AG04449 (cell line): ENCODE data around the gene NCOA3.
"Not testable (repeated sequence)": the region's sequence is repeated elsewhere in the genome, so short reads cannot be mapped to it uniquely, and the experiment has no call there.

Experiments
- CTCF ChIA-PET: fragments of 350-600 bp; formaldehyde crosslinking; extraction: SDS; loops from one replicate; lab custom pipeline; 2021; ENCODE audit warnings: antibody characterized with exemption; lab: Yijun Ruan, JAX
- POLR2A ChIA-PET: fragments of 400-600, 350-600 bp; formaldehyde crosslinking; extraction: SDS; loops from one replicate; lab custom pipeline; 2020; ENCODE audit warnings: antibody characterized with exemption, inconsistent platforms; lab: Yijun Ruan, JAX
- DNase-seq: peaks from one replicate; pipeline ENCODE4 v3.0.0-alpha.2; 2010; ENCODE audit warnings: low read depth, low spot score
- H3K4me3 ChIP-seq: 2 replicates; pipeline ENCODE4 v1.5.1; 2011; ENCODE audit warnings: low read depth, mild to moderate bottlenecking, control low read depth, low read length
- CTCF ChIP-seq: IDR thresholded peaks from one replicate; pipeline ENCODE4 v1.5.1; 2011; ENCODE audit warnings: mild to moderate bottlenecking, moderate library complexity, low read length, control low read depth, inconsistent platforms; ENCODE audit not compliant: insufficient read depth; ENCODE audit errors: missing control alignments

NCOA3 gene

GRCh38 chr20:47499053-47499452 lies 2.6 kb upstream of the NCOA3 start:
- no peak for DNase-seq
- TF ChIP-seq CTCF = no peak
- CTCF ChIA-PET = interaction anchor here (1.1 kb wide), 1 partner anchor 12 kb away, joined by 3 read pairs; no protein-coding TSS in a partner anchor
- H3K4me3 ChIP-seq = no peak overlapping the region
- POLR2A ChIA-PET = no interaction called here

DNA sequence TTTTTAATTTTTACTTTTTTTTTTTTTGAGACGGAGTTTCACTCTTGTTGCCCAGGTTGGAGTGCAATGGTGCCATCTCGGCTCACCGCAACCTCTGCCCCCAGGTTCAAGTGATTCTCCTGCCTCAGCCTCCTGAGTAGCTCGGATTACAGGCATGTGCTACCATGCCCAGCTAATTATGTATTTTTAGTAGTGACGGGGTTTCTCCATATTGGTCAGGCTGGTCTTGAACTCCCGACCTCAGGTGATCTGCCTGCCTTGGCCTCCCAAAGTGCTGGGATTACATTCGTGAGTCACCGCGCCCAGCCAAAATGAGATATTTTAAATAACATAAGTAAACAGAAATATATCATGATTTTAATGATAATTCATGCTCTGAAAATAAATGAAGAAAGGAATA lies 1.6 kb upstream of the NCOA3 start:
- DNase-seq, H3K4me3 ChIP-seq, POLR2A ChIA-PET: not testable (repeated sequence)
- CTCF ChIA-PET = interaction anchor here (2.5 to 4.7 kb wide), 2 partner anchors 8 to 121 kb away, joined by 10 to 20 read pairs; no protein-coding TSS in a partner anchor

- H3K4me3 ChIP-seq = no peak overlapping the region
- TF ChIP-seq CTCF = no peak
- ChIA-PET CTCF (interaction anchor here (1.3 to 4.7 kb wide), 4 partner anchors 8 to 227 kb away, joined by 5 to 20 read pairs (median 10); no protein-coding TSS in a partner anchor), POLR2A (interaction anchor here (1.2 kb wide), 1 partner anchor 33 kb away, joined by 3 read pairs; no protein-coding TSS in a partner anchor)
- DNase-seq = no peak
These were observed 1.1 kb upstream of the NCOA3 start for GRCh38 chr20:47500554-47500953.

GRCh38 chr20:47501116-47501481 lies 588 bp upstream of the NCOA3 start:
- H3K4me3 ChIP-seq = peak overlapping the region; percentile 82
- ChIA-PET CTCF (interaction anchor here (0.8 to 4.7 kb wide), 9 partner anchors 9 to 296 kb away, joined by 3 to 20 read pairs (median 5); no protein-coding TSS in a partner anchor), POLR2A (interaction anchor here (0.7 to 2.3 kb wide), 14 partner anchors 8 to 269 kb away, joined by 3 to 12 read pairs (median 5); no protein-coding TSS in a partner anchor)
- TF ChIP-seq CTCF = no peak
- no peak for DNase-seq

DNA sequence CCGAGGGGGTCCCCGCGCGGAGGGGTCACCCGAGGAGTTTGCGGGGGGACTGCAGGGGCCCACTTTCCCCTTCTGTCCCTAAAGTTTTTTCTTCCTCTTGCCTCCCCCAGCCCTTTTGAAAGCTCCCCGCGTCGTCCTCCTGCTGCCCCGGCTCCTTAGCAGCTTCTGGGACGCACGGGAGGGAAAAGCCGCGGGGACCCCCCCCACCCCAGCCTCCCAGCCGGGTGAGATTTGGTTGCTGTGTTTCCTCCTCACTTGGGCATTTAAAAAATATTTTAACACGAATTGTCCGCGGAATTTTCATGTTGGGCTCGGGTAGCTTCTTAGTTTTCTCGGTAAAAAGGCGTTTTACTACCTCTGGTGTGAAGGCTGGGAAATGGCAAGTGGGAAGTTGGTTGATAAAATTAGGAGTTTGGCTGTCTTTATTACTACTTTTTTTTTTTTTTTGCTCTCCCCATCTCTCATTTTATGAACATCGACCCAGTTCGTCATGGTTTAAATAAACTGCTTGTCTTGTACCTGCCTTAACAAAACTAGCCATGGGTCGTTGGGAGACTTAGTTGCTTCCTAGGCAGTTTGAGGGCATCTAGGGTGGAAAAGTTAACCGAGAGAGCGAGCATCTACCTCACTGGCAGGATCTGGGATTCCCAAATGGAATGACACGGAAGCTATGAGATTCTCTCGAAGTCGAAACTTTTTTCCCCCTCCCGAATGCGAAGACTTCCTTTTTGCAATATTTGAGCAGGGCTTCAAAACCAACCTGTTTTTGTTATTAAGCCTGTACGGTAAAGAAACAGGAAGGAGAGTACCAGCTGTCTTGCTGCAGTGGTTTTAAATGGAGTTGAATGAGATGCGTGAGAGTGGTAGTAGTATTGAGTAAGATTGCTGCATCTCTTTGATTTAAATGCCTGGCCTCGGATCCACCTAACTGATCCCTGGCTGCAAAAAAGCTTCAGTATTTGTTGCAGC lies 868 bp downstream of the NCOA3 start:
- ChIA-PET POLR2A (interaction anchor here (1.0 to 2.3 kb wide), 9 partner anchors 25 to 228 kb away, joined by 3 to 12 read pairs (median 6); no protein-coding TSS in a partner anchor), CTCF (interaction anchor here (0.6 to 4.7 kb wide), 17 partner anchors 10 to 297 kb away, joined by 3 to 20 read pairs (median 4); no protein-coding TSS in a partner anchor)
- DNase-seq = no peak

DNA sequence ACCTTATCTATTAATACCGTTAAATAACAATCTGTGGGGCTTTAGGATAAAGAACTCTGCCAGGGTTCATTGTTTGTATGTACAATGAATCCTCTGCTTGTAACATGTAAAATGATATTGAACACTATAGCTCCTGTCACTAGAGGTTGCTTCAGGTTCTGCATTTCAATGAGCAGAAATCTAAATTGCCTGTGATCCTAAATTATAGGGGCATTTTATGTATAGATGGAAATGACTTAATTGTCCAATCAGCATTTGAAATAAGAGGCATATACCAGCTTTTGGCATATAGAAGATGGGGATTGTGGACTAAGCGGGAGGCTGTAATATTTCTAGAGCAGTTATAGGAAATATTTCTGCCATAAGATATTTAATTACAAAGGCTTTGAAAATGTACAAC lies 2.0 kb downstream of the NCOA3 start:
- POLR2A ChIA-PET = no interaction called here
- CTCF ChIA-PET = interaction anchor here (1.0 to 4.7 kb wide), 8 partner anchors 10 to 298 kb away, joined by 3 to 20 read pairs (median 4); no protein-coding TSS in a partner anchor
- TF ChIP-seq CTCF = no peak
- H3K4me3 ChIP-seq = peak overlapping the region; percentile 82
- DNase-seq = no peak

More for the DNA sequence above, 868 bp downstream of the NCOA3 start:
- H3K4me3 ChIP-seq = peak overlapping the region; percentile 82
- no peak for TF ChIP-seq CTCF
